Coronary artery (tissue), 2 donors: Measurements from ENCODE around the gene AMOTL1.
A peak's percentile ranks its signal among the peaks of the same experiment; 100 is the strongest.

Experiments
- DNase-seq: peaks from one replicate; pipeline ENCODE4 v3.0.0-alpha.2; 2017; ENCODE audit warnings: low spot score
- H3K27ac ChIP-seq, 2 donors: fragments of 200-600 bp; sonication (generic); one replicate each; pipeline ENCODE4 v1.5.1; 2016 to 2019
- H3K4me3 ChIP-seq: fragments of 200-600 bp; sonication (generic); 2 replicates; pipeline ENCODE4 v1.5.1; 2016; ENCODE audit warnings: mild to moderate bottlenecking, moderate library complexity
- TF ChIP-seq, protein P1 (sequence below): fragments of 200-600 bp; sonication (generic); IDR thresholded peaks from one replicate; pipeline ENCODE4 v1.5.1; 2019; ENCODE audit warnings: antibody characterized with exemption

AMOTL1 gene

GRCh38 chr11:94769880-94770279 is 1.7 kb downstream of the AMOTL1 start:
- no peak for DNase-seq
- H3K27ac ChIP-seq, result peak overlapping the region; percentile 90 to 91

DNA sequence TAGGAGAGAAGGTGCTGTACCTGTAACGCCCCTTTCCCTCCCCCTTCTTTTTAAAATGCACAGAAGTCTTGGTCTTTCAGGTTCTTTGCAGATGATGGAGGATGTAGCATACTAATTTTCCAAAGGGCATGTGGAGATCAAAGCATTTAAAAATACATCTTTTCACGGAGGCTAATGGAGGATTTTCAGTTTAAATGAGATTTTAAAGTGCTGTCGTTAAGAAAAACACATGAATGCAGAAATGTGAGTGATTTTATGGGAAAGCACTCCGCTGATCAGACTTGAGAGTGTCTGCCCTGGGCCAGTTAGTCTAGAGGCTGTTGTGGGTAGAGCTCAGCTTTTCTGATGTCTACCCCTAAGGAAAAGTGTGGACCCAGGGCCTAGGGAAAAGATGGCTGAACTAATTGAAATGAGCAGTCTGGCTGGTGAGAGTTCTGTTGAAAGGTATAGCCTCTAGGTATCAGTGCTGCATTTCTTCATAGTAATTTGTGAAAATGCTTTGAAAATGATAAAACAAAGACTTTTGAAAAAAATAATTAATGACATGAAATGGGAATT is 2.5 kb downstream of the AMOTL1 start:
- TF ChIP-seq, protein P1, sequence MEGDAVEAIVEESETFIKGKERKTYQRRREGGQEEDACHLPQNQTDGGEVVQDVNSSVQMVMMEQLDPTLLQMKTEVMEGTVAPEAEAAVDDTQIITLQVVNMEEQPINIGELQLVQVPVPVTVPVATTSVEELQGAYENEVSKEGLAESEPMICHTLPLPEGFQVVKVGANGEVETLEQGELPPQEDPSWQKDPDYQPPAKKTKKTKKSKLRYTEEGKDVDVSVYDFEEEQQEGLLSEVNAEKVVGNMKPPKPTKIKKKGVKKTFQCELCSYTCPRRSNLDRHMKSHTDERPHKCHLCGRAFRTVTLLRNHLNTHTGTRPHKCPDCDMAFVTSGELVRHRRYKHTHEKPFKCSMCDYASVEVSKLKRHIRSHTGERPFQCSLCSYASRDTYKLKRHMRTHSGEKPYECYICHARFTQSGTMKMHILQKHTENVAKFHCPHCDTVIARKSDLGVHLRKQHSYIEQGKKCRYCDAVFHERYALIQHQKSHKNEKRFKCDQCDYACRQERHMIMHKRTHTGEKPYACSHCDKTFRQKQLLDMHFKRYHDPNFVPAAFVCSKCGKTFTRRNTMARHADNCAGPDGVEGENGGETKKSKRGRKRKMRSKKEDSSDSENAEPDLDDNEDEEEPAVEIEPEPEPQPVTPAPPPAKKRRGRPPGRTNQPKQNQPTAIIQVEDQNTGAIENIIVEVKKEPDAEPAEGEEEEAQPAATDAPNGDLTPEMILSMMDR, result no peak
- peak overlapping the region in 1 of 2 donors; percentile 24 for H3K27ac ChIP-seq
- no peak for DNase-seq
- peak overlapping the region; percentile 86 for H3K4me3 ChIP-seq

More at GRCh38 chr11:94769880-94770279, 1.7 kb downstream of the AMOTL1 start:
- H3K4me3 ChIP-seq, result peak overlapping the region; percentile 86
- TF ChIP-seq, protein P1, result no peak

DNA sequence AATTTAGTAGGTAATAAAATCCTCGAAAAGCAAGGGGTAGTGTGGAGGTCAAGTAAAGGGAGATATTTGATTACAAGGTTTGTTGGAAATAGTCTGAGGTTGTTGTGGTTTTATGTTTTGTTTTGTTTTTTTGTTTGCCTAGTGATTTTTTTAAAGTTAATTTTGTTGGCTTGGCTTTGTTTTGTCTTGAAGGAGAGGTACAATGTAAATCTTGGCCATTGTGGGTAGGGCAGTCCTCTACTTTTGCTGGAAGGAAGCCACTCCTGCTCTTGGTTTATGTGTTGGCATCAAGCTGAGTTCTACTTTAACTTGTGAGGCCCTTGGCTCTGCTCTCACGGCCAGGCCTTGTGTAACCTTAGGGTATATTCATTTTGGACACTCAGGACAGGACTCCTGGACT is 3.2 kb downstream of the AMOTL1 start:
- no peak overlapping the region for H3K27ac ChIP-seq
- TF ChIP-seq, protein P1, result no peak
- no peak overlapping the region for H3K4me3 ChIP-seq
- DNase-seq, result no peak

GRCh38 chr11:94771951-94772350 is 3.8 kb downstream of the AMOTL1 start:
- no peak for DNase-seq
- H3K4me3 ChIP-seq, result no peak overlapping the region
- TF ChIP-seq, protein P1, result no peak
- no peak overlapping the region for H3K27ac ChIP-seq

- TF ChIP-seq, protein P1, result no peak
- Histone ChIP-seq H3K27ac (no peak overlapping the region), H3K4me3 (no peak overlapping the region)
- DNase-seq, result no peak
These were observed 5.7 kb downstream of the AMOTL1 start for GRCh38 chr11:94773842-94774241.

DNA sequence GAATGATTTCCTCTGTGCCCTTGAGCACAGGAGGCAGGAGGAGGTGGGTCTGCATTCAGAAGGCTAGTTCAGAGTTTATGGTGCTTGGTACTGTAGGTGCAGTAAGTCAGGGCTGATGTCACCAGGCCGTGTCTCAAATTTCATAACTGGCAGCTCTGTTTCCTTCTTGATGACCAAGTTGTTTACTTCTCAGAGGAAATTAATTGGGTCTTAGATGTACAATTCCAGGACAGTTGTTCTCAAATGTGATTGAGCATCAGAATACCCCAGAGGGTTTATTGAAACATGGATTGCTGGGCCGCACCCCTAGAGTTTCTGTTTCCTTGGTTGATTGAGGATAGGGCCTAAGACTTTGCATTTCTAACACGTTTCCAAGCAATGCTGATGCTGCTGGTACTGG is 6.2 kb downstream of the AMOTL1 start:
- Histone ChIP-seq H3K4me3 (no peak overlapping the region), H3K27ac (no peak overlapping the region)
- TF ChIP-seq, protein P1, result no peak
- DNase-seq, result no peak

- TF ChIP-seq, protein P1, result no peak
- Histone ChIP-seq H3K4me3 (no peak overlapping the region), H3K27ac (no peak overlapping the region)
- DNase-seq, result no peak
These were observed 7.6 kb downstream of the AMOTL1 start for GRCh38 chr11:94775567-94776327.
